ENCODE data around the gene FAM114A1.

GRCh38 chr4:38870098-38870808 is 2.6 kb downstream of the FAM114A1 start:
- TF ChIP-seq CTCF (IDR thresholded peaks at IDR 0.05; ENCODE audit: low read depth, low read length) = no peak
- no peak for TF ChIP-seq MAX (IDR thresholded peaks at IDR 0.05; ENCODE audit: low read depth, low read length)
